PC-3 (cell line): Measurements from ENCODE around the gene TTYH2. TPM values are rescaled to one million over a fixed set of nuclear protein-coding genes. Genes with fewer than 3 reads are reported as not detected.

Source experiments
- ATAC-seq: fragments of 200-7000 bp; cut with Tn5 transposase; 2 replicates; pipeline ENCODE4 v1.9.1; 2020; ENCODE audit warnings: mild to moderate bottlenecking, moderate library complexity
- BruUV-seq: library from RNA; stranded (reverse); fragments of 400-500 nt; replicated peaks from 2 replicates; lab custom pipeline; 2021; lab: Mats Ljungman, UMichigan
- CTCF ChIA-PET: fragments of 300-600 bp; sonication (Branson Sonifier 250); formaldehyde crosslinking; loops from one replicate; lab custom pipeline; 2022; ENCODE audit warnings: antibody characterized with exemption; lab: Charles Lee
- POLR2A ChIA-PET: fragments of 300-600 bp; sonication (Branson Sonifier 250); formaldehyde crosslinking; loops from one replicate; lab custom pipeline; 2022; ENCODE audit warnings: antibody characterized with exemption; ENCODE audit not compliant: unreplicated experiment; lab: Charles Lee
- DNase-seq: peaks from one replicate; pipeline ENCODE4 v3.0.0-alpha.2; 2015
- H2AFZ ChIP-seq: fragments of 300-600 bp; sonication (generic); 2 replicates; pipeline ENCODE4 v1.6.0; 2016; ENCODE audit warnings: antibody characterized with exemption, low read length
- H3F3A ChIP-seq: fragments of 300-600 bp; sonication (generic); one replicate; pipeline ENCODE4 v1.6.0; 2017; ENCODE audit warnings: antibody characterized with exemption, low read length, control low read depth, mild to moderate bottlenecking; ENCODE audit not compliant: unreplicated experiment
- H3K27ac ChIP-seq: fragments of 300-600 bp; sonication (generic); 2 replicates; pipeline ENCODE4 v1.5.1; 2016; ENCODE audit warnings: mild to moderate bottlenecking, low read length
- H3K27me3 ChIP-seq: fragments of 300-600 bp; sonication (generic); 2 replicates; pipeline ENCODE4 v1.6.1; 2016; ENCODE audit warnings: low read length, mixed read lengths
- H3K36me3 ChIP-seq: fragments of 300-600 bp; sonication (generic); 2 replicates; pipeline ENCODE4 v1.6.1; 2016; ENCODE audit warnings: low read depth, mixed run types, low read length, mixed read lengths
- H3K4me1 ChIP-seq: fragments of 300-600 bp; sonication (generic); 2 replicates; pipeline ENCODE4 v1.5.1; 2016; ENCODE audit warnings: low read length; ENCODE audit not compliant: insufficient read depth
- H3K4me2 ChIP-seq: fragments of 300-600 bp; sonication (generic); 2 replicates; pipeline ENCODE4 v1.6.0; 2016; ENCODE audit warnings: low read length
- H3K4me3 ChIP-seq: fragments of 300-600 bp; sonication (generic); 2 replicates; pipeline ENCODE4 v1.5.1; 2016; ENCODE audit warnings: mild to moderate bottlenecking, low read length, mixed read lengths
- H3K79me2 ChIP-seq: fragments of 300-600 bp; sonication (generic); 2 replicates; pipeline ENCODE4 v1.6.1; 2017; ENCODE audit warnings: low read length, mixed read lengths
- H3K9ac ChIP-seq: fragments of 300-600 bp; sonication (generic); 2 replicates; pipeline ENCODE4 v1.6.0; 2016; ENCODE audit warnings: mild to moderate bottlenecking, low read length
- H3K9me2 ChIP-seq: fragments of 300-600 bp; sonication (generic); replicated peaks from 2 replicates; pipeline ENCODE4 v1.6.1; 2016; ENCODE audit warnings: mixed run types, low read length, mixed read lengths
- H3K9me3 ChIP-seq: fragments of 300-600 bp; sonication (generic); 2 replicates; pipeline ENCODE4 v1.6.1; 2016; ENCODE audit warnings: low read length, mixed read lengths
- H4K20me1 ChIP-seq: fragments of 300-600 bp; sonication (generic); 2 replicates; pipeline ENCODE4 v1.6.1; 2016; ENCODE audit warnings: low read length, mixed read lengths
- EZH2 ChIP-seq: fragments of 300-600 bp; sonication (generic); IDR thresholded peaks from one replicate; pipeline ENCODE4 v1.6.1; 2017; ENCODE audit warnings: antibody characterized with exemption, mild to moderate bottlenecking, low read length; ENCODE audit not compliant: unreplicated experiment
- EZH2phosphoT487 ChIP-seq: fragments of 300-600 bp; sonication (generic); IDR thresholded peaks from 2 replicates; pipeline ENCODE4 v1.6.1; 2018; ENCODE audit warnings: mild to moderate bottlenecking, antibody characterized with exemption, low read length, borderline replicate concordance
- intact Hi-C: fragments of 100-400 bp; cut with micrococcal nuclease; formaldehyde crosslinking; loops from 2 replicates; pipeline ENCODE4 v1.9.0; 2023
- total RNA-seq: library from RNA; depleted of rRNA; stranded (reverse); fragments of >200 nt; gene quantifications from 2 replicates; pipeline ENCODE4 v1.2.3, GENCODE V29; 2014
- TF ChIP-seq, protein P1 (sequence below): fragments of 300-600 bp; sonication (generic); conservative IDR thresholded peaks from 2 replicates; pipeline ENCODE4 v1.5.1; 2017; ENCODE audit warnings: antibody characterized with exemption, low read depth, mild to moderate bottlenecking, low read length

The TTYH2 gene
- total RNA-seq, 1 experiment from 2014 or later, result 17.6 TPM

DNA sequence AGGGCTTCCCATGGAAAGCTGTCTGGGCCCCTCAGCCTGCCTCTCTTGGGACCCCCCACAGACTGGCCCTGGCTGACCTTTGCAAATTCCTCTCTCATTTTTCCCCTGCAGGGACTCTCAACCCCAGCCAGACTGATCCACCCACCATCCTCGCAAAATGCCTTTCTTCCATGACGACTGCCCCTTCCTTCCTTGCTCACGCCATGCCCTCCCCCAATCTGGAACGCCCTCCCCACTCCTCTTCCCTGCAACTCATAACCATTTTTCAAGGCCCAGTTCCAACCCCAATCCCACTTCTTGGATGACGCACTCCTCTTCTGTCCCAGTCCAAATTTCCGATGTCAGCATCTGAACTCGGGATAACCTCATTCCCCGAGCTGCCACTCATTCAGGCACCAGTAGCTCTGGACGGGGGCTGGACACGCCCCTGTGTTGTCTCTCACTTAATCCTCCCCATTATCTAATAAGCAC is 59.4 kb downstream of the TTYH2 start:
- H3K36me3 ChIP-seq, result no peaks in the 10 kb centered on the region
- no peak for ATAC-seq
- CTCF ChIA-PET, result no interaction called here

DNA sequence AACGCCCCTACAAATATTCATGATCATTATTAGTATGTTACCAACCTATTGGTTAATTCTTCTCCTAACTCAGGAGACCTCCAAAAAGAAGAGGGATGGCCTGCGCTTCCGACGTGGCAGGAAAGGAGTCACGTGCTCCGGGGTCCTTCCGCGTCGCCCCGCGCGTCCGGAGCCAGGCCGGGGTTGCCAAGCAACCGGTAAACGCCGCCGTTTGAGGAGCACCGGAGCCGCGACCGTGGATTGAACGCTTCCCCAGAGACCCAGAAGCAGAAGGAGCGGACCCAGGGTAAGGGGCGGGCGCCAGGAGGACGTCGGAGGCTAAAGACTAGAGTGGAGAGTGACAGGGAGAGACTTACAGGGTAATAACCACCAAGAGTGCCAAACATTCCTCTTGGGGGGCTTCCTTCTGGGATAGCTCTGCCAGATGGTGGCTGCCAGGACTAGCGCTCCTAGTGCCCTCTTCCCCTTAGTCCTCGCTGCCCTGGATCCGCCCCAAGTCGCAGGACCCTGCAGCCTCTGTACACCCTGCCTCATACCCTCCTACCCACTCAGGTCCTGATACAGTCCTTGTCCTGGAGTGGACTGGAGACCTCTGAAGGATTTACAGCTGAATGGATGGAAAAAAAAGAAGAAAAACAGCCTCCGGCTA is 60.8 kb downstream of the TTYH2 start, which contains the start of gene DNAI2:
TSS of gene DNAI2 (plus strand) at position 175 of the 649 bp plus-strand sequence. CDS start 7,584 bp downstream, outside the sequence.
- no peaks in the 10 kb centered on the region for H3K9me3 ChIP-seq
- H3K4me2 ChIP-seq, result no peak within 1 kb of the TSS
- no peak for TF ChIP-seq EZH2phosphoT487
- TF ChIP-seq, protein P1, sequence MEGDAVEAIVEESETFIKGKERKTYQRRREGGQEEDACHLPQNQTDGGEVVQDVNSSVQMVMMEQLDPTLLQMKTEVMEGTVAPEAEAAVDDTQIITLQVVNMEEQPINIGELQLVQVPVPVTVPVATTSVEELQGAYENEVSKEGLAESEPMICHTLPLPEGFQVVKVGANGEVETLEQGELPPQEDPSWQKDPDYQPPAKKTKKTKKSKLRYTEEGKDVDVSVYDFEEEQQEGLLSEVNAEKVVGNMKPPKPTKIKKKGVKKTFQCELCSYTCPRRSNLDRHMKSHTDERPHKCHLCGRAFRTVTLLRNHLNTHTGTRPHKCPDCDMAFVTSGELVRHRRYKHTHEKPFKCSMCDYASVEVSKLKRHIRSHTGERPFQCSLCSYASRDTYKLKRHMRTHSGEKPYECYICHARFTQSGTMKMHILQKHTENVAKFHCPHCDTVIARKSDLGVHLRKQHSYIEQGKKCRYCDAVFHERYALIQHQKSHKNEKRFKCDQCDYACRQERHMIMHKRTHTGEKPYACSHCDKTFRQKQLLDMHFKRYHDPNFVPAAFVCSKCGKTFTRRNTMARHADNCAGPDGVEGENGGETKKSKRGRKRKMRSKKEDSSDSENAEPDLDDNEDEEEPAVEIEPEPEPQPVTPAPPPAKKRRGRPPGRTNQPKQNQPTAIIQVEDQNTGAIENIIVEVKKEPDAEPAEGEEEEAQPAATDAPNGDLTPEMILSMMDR, result no peak
- no peak for TF ChIP-seq EZH2
- H3K4me1 ChIP-seq, result no peaks in the 10 kb centered on the region
- H3K36me3 ChIP-seq, result no peaks in the 10 kb centered on the region
- no peaks in the 10 kb centered on the region for H4K20me1 ChIP-seq
- peaks cover 22% of the 10 kb centered on the region for H3K27me3 ChIP-seq
- H3K4me3 ChIP-seq, result no peak within 1 kb of the TSS
- H3K9me2 ChIP-seq, result no peaks in the 10 kb centered on the region
- DNase-seq (no peak), ATAC-seq (no peak)
- no peaks in the 10 kb centered on the region for H3F3A ChIP-seq
- POLR2A ChIA-PET, result no interaction called here
- BruUV-seq, result no TSS peak
- CTCF ChIA-PET, result no interaction called here
- no peak within 1 kb of the TSS for H3K27ac ChIP-seq
- H3K79me2 ChIP-seq, result no peaks in the 10 kb centered on the region
- H3K9ac ChIP-seq, result no peak within 1 kb of the TSS
- intact Hi-C loops, result no loop called here
- H2AFZ ChIP-seq, result no peak within 1 kb of the TSS

More for the DNA sequence above, 59.4 kb downstream of the TTYH2 start:
- Histone ChIP-seq H3K79me2 (no peaks in the 10 kb centered on the region), H3K4me2 (no peak overlapping the region), H4K20me1 (no peaks in the 10 kb centered on the region), H3F3A (no peaks in the 10 kb centered on the region), H3K9me2 (no peaks in the 10 kb centered on the region), H3K9me3 (no peaks in the 10 kb centered on the region), H3K4me3 (no peak overlapping the region), H3K27ac (no peak overlapping the region), H3K27me3 (peaks cover 31% of the 10 kb centered on the region), H2AFZ (no peak overlapping the region), H3K4me1 (no peaks in the 10 kb centered on the region), H3K9ac (no peak overlapping the region)
- DNase-seq, result no peak
- TF ChIP-seq EZH2 (no peak), EZH2phosphoT487 (no peak)
- TF ChIP-seq, protein P1, result no peak
- no TSS peak for BruUV-seq
- POLR2A ChIA-PET, result no interaction called here
- intact Hi-C loops, result no loop called here

DNA sequence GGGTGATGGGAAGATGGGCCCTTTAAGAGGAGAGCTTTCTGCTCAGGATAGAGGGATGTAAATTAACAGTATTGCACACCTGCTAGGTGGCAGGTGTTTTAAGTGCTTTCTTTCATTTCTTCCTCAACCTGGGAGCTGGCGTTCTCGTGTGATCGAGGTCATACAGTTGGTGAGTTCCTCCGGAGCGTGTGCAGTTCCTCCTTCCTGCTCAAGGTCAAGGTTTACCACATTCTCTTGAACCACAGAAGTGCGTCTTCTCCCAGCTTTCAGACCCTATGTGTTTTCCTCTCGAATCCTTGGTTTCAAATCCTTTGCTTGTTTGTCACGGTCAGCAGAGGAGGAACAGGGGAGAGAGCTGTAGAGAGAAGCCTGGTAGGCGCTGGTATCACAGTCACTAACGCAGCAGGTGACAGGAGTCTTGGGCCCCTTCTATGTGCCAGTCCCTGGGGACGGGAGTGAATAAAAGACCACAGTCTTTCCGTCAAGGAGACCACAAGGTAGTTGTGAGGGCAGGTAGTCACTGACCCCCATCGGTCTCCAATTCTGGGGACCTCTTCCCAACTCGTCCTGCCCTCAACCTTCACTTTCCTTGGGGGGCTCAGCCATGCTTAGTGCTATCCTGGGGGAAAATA is 61.5 kb downstream of the TTYH2 start:
- H4K20me1 ChIP-seq, result no peaks in the 10 kb centered on the region
- TF ChIP-seq, protein P1, result no peak
- TF ChIP-seq EZH2phosphoT487 (no peak), EZH2 (no peak)
- no peaks in the 10 kb centered on the region for H3K4me1 ChIP-seq
- DNase-seq (no peak), ATAC-seq (no peak)
- H3K9ac ChIP-seq, result no peak overlapping the region
- no peak overlapping the region for H2AFZ ChIP-seq
- no peak overlapping the region for H3K27ac ChIP-seq
- BruUV-seq, result no TSS peak
- H3K36me3 ChIP-seq, result no peaks in the 10 kb centered on the region
- H3K9me2 ChIP-seq, result no peaks in the 10 kb centered on the region
- no peaks in the 10 kb centered on the region for H3F3A ChIP-seq
- H3K4me2 ChIP-seq, result no peak overlapping the region
- CTCF ChIA-PET, result no interaction called here
- peaks cover 16% of the 10 kb centered on the region for H3K27me3 ChIP-seq
- no peaks in the 10 kb centered on the region for H3K9me3 ChIP-seq
- POLR2A ChIA-PET, result no interaction called here
- no peaks in the 10 kb centered on the region for H3K79me2 ChIP-seq
- no peak overlapping the region for H3K4me3 ChIP-seq
- intact Hi-C loops, result no loop called here
